ENCODE data around the gene MAP2K7.
A peak's percentile ranks its signal among the peaks of the same experiment; 100 is the strongest.

DNA sequence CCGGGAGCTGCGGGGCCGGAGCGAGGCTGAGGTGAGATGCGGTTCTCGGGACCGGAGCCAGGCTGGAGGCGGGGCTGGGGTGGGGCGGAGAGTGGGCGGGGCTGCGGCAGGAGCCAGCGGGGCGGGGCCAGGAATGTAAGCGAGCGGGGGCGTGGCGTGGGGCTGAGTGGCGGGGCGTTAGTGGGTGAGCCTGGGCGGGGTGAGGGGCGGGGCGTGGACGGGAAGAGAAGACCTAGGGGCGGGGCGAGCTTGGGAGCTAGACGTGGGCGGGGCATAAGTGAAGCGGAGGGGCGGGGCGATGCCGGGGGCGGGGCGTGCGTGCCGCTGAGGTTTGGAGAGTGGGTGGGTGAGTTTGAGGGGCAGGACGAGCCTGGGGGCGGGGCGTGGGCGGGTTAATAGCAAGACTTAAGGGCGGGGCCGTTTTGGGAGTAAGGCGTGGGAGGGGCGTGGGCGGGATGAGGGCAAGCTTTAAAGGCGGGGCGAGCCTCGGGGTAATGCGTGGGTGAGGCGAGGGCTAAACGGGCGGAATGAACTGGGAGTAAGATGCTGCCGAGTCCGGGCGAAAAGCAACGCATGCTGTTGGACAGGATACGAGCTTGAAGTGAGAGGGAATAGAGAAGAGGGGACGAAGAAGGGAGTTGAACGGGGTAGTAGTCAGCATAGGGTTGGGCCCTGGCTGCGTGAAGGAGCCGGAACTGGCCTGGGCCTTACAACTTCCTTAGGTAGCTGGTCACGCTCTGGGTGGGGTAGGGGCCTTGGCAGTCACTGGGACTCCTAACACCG, 17.0 kb downstream of the MAP2K7 start:
- TF ChIP-seq CTCF (IDR thresholded peaks at IDR 0.05) = no peak
- TF ChIP-seq EP300 (IDR thresholded peaks at IDR 0.05) = no peak
- TF ChIP-seq POLR2AphosphoS5 (IDR thresholded peaks at IDR 0.05) = peak; percentile 41 to 65 (median 53)
- no peak for TF ChIP-seq POLR2A (IDR thresholded peaks at IDR 0.05)
